Brain pericyte (primary cell): Measurements from ENCODE around the gene RNF141.

Experiments used
- DNase-seq: peaks from one replicate; pipeline ENCODE4 v3.0.0-alpha.2; 2012; ENCODE audit warnings: low read depth, low spot score

RNF141 gene

GRCh38 chr11:10561043-10561818 is 20.2 kb upstream of the RNF141 start:
- no peak for DNase-seq

GRCh38 chr11:10558288-10558687 is 17.3 kb upstream of the RNF141 start:
- DNase-seq, result no peak

DNA sequence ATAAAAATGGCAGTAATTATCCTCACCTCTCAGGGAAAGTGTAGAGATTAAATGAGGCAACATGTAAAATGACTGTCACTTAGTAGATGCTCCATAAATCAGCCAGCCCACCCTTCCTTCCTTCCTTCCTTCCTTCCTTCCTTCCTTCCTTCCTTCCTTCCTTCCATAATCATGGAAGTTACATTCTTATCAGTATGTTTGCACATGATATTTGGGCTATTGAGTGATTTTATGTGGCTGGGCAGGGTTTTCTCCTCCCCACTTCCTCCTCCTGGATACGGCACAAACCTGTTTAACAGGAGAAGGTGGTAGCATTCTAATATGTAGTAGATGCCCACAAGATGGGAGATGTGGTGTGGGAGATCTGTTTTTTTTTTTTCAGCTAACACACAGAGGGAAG is 15.6 kb upstream of the RNF141 start:
- no peak for DNase-seq

- no peak for DNase-seq
Observed at GRCh38 chr11:10551845-10552352, 10.9 kb upstream of the RNF141 start.

- no peak for DNase-seq
Observed at GRCh38 chr11:10551290-10551592, 10.3 kb upstream of the RNF141 start.

DNA sequence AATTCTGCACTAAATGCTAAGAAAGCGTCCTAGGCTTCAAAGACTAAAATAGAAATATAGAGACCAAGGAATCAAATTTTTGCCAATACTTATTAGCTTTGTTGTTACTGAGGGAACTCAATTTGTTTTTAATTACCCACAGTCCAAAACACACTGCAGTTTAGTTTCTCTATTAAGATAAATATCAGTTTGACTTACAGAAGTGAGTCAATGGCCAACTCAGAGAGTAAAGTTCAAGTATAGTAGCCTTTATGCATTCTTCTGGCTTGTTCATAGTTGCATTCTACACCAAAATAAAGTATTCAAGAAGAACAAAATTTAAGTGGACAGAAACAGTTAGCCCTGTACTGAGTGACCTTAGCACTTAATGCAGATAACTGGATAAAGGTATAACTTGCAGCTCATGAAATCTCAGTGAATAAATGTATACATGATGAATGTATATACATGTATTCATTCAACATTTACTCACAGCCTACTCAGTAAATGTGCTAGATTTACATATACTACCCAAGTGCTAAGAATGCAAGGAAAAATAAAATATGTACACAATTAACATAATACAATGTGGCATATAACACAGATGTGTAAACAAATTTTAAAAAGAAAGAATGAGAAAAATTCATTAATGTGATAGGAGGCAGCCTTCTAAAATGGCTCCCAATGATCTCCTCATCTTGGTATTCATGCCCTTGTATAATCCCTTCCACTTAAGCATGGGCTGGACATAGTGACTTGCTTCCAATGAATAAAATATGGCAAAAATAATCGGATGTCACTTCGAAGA is 9.7 kb upstream of the RNF141 start:
- DNase-seq, result no peak

GRCh38 chr11:10544491-10545465 is 3.8 kb upstream of the RNF141 start:
- no peak for DNase-seq

DNA sequence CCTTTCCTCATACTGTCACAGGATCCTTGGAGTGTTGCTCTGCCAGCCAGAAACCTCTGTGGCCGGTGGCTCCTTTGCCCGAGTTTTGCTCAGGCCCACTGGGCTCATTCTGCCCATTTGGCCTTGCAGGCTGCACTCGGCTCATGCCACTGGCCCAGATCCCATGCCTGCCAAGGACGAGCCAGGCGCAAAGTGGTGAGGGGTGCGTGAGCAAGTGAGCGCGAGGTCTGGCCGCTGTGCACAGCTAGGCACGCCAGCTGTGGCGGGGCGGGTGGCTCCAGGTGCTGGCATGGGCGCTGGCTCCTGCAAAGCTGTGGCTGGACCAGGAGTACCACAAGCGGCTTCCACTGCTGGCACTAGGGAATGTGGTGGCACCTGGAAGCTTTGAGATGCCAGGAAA is 2.8 kb upstream of the RNF141 start:
- DNase-seq, result no peak

- DNase-seq, result no peak
Observed at GRCh38 chr11:10542776-10543175, 1.8 kb upstream of the RNF141 start.

GRCh38 chr11:10541561-10541930 is 559 bp upstream of the RNF141 start:
- DNase-seq, result no peak

GRCh38 chr11:10540546-10540914 is 457 bp downstream of the RNF141 start:
- DNase-seq, result no peak

DNA sequence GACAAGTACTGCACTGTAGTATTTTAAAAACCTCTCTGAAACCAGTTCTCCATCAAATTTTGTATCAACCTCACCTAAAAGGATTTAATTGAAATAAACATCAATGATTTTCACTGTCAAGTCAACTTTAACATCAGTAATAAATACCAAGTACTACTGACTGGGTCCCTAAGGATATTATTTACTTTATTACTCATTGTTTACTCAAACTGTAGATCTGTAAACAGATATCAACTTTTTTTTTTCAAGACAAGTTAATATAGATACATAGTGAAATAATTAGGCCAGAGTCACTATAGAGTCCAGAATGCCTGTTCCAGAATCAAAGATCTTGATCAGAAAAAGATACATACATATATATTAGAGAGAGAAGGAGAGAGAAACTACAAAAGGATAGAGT is 1.6 kb downstream of the RNF141 start:
- DNase-seq, result no peak

DNA sequence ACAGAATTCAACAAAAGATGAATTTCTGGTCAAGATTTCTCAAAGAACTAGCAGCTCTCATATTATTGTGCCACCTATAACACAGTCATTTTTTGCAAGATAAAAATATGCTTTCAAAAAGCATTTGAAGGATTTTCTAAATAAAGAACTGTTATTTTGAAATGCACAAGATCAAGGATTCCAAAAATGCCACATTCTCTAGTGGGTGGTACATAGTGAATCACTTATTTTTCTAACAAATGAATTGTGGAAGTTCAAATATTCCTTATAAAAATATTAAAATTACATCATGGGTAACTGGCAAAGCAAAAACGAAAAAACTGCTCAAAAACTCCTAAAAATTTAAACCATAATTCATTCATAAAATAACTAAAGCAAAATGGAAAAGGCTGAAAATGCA is 2.1 kb downstream of the RNF141 start:
- no peak for DNase-seq

DNA sequence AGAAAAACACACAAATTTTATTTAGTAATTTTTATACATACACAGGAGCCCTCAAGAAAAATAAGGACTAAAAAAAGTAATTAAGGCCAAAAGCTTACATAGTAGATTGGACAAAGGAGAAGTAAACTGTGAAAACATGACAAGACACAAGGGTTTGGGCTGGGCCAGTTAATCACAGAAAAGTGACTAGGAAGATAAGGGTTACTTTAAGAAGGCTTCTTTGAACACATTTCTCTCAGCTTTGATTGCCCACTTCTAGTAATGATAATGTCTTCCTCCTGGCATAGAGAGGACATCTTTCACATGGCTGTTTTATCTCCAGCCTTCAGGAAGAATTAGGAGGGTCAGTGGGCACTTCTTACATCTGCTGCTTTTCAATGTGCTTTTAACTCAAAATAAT is 3.4 kb downstream of the RNF141 start:
- DNase-seq, result no peak

DNA sequence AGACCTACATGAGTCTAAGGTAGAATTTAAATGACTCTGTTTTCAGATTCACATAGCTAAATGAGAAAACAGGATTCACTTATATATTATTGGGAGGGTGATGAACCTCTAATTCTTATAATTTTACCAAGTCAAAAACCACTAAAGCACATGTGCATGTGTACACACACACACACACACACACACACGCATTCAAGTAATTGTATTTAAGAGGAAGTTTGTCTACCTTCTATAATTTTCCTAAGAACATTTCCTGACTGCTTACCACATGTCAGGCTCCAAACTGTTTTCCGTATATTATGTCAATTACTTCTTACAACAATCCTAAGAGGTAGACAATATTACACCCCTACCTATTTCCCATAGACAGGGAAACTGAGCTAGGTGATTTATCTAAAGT is 6.7 kb downstream of the RNF141 start:
- DNase-seq, result no peak

GRCh38 chr11:10533323-10533722 is 7.7 kb downstream of the RNF141 start:
- DNase-seq, result no peak

- DNase-seq, result no peak
Observed at GRCh38 chr11:10532526-10532925, 8.5 kb downstream of the RNF141 start.

DNA sequence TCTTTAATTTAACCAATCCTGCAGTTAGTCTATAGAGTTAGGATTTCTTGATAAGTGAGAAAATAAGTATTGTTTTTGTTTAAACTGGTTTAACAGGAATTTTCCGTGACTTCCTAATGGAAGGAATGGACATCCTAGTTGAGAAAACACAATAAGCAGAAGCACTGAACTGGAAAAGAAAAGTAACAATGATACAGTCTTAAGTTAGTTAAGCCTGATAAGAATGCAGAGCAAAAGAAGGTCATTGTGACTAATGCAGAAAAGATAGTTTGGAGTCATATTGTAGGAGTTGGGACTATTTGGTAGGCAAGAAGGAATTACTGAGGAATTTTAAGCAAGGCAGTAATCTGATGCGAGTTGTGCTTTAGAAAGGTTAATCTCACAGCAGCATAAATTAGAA is 11.7 kb downstream of the RNF141 start:
- no peak for DNase-seq

- no peak for DNase-seq
Observed at GRCh38 chr11:10528121-10528520, 12.9 kb downstream of the RNF141 start.

DNA sequence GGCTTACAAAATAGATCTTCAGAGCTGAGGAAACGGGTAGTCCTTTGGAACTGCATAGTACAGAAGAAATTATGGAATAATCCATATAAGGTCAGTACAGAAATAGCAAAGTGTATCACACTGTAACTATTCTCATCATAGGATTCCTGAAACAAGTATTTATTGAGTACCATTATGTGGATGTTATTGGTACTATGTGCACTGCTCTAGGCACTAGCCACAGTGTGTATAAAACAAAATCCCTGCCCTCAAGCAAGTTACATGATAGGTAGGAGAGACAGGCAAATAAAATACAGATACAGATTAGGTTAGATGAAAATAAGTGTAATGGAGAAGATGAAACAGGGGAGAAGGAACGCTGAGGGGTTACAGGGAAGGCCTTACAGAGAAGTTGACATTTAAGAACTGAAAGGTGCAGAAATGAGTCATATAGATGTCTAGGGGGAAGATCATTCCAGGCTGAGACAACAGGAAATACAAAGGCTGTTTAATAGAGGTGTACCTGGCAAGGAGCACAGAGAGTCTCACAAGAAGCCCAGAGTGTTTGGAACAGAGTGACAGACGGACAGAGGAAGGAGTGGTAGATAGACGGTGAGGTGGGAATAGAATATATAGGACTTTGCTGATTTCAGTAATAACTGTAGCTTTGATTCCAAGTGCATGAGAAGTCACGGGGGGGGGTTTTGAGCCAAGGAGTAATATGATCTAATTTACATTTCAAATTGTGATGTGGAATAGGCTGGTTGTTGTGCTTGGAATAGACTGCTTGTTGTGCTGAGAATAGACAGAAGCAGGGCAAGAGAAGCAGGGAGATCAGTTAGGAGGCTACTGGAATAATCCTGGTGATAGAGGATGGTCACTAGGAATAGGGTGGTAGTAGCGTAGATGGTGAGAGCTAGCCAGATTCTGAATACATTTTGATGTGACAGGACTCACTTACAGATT is 13.7 kb downstream of the RNF141 start:
- DNase-seq, result no peak

DNA sequence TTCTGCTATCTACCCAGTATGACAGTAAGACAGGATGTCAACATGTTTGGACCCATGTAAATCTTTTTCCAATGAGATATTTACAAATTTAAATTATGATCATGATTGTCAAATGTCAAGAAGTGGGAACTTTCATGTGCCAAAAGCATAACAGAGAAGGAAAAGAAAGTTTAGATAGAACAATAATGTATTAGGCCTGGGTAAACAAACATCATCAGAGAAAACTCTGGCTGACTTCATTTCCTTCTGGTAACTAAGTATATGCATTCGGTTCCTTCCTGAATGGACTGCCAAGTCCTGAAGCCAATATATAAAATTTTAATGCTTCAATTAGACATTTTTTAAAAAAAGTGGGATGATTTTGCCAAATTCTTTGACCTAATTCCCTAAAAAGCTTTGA is 16.5 kb downstream of the RNF141 start:
- DNase-seq, result no peak
